Right forelimb (tissue), 1 donor: ENCODE measurements around the gene UBE2D1.
"Not testable (repeated sequence)": the region's sequence is repeated elsewhere in the genome, so short reads cannot be mapped to it uniquely, and the experiment has no call there.

ENCODE experiments used
- DNase-seq: peaks from one replicate; pipeline ENCODE4 v3.0.0-alpha.2; 2018

The UBE2D1 gene

DNA sequence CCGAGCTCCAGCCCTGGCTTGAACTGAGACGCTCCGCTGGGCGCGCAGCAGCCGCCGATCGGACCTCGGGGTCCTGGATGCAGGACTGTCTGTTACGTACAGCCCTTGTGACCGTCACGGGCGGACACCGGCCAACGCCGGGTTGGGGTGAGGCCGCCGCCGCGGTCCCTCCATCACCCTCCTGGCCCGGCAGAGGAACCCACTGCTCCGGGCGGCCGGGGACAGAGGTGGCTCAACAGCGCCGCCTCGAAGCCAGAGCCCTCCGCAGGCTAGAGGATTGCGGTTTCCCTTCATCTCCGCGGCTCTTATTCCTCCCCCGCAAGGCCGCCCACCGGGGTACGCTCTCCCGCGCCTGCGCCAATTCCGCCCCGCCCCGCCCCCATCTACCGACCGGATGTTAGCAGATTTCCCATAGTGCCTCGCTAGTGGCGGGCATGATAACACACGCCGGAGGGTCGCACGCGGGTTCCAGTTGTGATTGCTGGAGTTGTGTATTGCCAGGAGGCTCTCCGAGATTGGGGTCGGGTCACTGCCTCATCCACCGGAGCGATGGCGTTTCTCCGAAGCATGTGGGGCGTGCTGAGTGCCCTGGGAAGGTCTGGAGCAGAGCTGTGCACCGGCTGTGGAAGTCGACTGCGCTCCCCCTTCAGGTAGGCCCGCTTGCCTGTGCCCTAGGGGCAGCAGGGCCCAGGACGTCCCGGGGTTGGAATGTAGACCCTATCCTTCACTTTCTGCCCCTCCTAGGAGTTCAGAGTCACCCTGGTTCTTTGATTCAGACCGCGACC is 50.4 kb downstream of the UBE2D1 start, which contains the start of gene TFAM:
Gene TFAM (plus strand): TSS at position 412 of the 785 bp plus-strand sequence. CDS start 138 bp downstream, at position 550.
- peak; percentile 98 for DNase-seq

DNA sequence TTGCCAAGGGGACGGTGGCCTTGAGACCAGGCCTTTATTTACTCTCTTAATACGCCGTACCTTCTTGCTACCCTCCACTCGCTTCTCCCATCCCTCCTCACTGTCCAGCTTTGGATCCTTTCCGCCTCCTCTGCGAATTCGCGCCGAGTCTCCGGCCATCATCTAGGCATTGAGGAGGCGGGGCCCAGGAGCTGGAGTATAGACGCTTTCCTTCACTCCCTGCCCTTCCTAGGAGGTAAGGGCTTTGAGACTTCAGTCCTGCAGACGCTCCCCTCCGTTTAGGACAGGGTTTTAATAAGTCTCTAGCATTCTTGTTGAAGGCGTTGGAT is 50.9 kb downstream of the UBE2D1 start:
- DNase-seq: no peak

DNA sequence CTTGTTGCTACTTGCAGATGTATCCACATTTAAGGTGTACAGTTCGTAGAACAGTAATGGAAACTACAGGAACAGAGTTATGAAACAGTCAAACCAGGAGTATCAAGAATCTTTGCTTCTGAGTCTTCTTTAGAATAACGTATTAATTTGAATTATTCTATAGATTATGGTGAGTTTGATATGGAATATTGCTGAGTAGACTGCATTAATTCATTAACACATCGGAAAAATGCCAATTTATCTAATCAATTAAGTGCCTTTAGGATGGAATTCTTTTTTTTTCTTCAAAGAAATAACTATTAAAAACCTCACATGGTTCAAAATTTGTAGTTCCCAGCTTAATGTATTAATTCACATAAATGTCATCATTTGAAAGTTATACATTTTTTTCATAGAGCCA is 54.2 kb downstream of the UBE2D1 start:
- DNase-seq: no peak

DNA sequence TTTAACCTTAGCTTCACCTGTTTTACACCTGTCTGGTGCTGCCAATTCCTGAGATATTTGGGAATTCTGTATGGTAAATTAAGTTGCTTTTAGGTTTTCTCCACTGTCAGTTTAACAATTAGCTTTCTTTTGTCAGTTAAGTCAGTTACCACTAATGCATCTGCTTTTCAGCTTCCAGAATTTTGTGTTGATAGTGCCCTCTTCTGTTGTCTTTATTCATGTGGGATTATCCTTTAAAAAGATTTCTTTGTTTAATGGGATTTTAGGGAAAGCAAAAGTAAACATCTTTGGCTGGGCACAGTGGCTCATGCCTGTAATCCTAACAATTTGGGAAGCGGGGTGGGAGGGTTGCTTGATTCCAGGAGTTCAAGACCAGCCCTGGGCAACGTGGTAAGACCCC is 58.5 kb downstream of the UBE2D1 start:
- no peak for DNase-seq

DNA sequence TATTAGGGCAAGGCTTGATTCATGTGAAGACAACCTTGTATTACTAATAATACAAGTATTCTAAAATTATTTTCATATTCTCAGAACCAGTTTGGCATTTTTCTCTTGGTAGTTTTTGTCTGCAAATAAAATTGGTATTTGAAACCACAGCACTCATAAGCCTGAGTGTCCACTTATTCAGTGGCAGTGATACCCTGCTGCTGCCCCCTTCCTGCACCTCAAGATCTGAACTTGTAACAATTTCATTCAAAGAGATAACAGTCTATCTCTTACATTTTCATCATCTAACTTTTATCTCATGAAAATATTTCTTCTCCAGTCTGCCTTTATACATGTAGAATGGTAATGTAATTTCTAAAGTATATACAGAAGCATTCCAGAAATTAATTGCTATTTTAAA is 59.7 kb downstream of the UBE2D1 start:
- DNase-seq: no peak

DNA sequence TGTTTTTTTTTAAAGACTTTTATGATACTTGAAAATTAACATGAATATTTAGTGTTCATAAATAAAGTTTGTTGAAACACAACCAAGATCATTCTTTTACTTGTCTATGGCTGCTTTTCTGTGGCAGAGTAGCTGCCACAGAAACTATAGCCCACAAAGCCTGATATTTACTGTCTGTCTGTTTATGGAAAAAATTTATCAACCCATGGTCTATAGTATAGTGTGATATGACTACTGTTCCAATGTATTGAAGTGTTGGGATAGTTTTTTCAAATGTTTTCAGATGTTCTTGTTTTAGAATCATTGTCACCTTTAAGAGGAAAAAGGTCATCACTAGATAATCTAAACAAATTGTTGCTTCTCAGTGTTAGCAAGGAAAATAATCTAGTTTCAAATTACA is 61.3 kb downstream of the UBE2D1 start:
- no peak for DNase-seq

DNA sequence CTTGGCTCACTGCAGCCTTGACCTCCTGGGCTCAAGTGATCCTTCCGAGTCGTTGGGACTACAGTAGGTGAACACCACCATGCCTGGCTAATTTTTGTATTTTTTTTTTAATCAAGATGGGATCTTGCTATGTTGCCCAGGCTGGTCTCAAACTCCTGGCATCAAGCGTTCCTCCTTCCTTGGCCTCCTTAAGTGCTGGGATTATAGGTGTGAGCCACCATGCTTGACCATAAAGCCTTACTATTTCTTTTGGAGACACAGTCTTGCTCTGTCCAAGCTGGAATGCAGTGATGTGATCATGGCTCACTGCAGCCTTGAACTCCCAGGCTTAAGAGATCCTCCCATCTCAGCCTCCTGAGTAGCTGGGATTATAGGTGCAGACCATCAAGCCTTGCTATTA is 63.0 kb downstream of the UBE2D1 start:
- DNase-seq: no peak

DNA sequence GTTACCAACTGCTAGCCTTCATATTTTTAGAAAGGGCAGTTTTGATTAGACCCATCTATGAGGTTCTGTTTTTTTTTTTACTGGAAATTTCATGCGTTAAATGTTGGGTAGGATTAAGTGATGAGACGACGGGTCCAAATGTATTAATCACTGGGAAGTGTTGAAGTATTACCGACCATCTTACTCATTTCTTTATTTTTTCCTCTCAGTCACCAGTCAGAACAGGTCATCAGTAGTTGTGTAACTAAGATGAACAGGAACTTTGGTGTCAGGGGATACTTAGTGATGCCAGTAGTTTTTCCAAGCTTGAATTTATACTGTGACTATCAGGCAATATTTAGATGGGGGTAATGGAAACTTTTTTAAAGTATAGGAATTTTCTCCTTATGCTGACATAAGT is 64.6 kb downstream of the UBE2D1 start:
- no peak for DNase-seq

DNA sequence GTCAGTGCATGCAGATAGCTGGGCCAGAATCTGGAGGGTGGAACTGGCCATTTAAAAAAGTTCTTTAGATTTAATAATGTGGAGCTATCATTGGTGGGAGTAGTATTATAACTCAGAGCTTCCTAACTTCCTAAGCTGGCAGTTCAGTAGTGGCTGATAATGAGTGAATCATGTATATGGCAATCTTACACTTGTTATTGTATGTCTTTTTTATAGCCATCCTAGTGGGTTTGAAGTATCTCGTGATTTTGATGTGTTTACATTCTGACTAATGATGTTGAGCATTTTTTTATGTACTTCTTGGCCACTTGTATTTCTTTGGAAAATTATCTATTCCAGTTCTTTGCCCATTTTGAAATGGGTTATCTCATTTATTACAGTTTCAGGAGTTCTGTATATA is 65.8 kb downstream of the UBE2D1 start:
- no peak for DNase-seq

DNA sequence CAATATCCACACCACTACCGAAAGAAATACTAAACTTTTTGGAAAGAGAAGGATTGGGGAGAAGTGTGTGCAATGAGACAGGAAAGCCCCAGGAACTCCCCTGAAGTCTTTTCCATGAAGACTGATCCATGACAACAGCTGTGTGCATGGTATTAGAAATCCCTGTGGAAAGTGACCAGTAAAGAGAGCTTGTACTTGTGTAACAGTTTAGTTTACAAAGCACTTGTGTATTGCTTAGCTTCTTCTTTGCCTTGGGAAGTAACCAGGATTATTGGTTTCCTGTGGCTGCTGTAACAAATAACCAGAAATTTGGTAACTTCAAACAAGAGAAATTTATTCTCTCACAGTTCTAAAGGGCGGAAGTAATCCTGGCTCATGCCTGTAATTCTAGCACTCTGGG is 69.2 kb downstream of the UBE2D1 start:
- no peak for DNase-seq

DNA sequence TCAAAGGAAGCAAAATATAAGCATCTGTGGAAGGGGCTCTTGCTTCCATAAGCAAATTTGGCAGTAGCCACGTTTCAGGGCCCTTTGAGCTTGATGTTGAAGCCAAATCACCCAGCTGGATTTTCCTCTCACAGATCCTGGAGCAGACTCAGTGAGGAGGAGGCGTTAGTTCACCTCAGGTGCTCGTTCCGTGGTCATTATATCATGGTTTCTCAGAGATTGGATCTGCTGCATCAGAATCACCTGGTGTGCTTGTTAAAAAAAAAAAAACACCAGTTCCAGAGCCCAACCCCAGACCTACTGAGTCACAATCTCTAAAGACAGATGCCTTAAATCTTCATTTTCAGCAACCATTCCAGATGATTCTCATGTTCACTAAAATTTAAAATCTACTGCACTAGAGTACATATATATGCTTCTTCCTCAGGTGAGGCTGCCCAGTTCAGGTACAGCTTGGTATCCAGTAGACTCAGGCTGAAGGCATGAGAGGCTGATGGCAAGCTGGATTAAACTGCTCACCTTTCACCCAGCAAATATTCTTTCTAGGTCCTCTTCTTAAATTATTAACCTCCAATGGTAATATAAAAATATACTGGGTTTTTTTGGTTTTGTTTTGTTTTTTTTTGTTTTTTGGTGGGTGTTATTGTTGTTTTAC is 75.3 kb downstream of the UBE2D1 start:
- DNase-seq: no peak

DNA sequence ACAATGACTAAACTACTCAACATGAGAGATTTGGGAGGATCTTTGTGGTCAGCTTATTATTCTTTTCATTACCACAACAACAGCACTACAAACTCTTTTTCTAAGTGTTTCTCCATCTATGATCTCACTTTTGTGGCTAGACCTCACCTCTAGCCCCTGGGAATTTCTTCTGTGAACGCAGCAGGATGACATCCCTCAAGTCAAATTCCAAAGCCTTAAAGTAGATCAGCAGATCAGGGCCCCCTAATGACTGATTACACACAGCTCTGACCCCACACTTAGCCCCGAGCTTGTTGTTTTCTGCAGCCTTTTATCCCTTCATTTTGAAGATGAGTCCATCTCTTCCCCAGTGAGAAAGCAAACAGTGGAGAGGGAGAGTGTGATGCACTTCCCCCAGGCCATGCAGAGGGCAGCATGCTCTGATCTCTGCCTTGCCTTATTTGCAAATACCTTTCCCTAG is 77.7 kb downstream of the UBE2D1 start:
- no peak for DNase-seq

DNA sequence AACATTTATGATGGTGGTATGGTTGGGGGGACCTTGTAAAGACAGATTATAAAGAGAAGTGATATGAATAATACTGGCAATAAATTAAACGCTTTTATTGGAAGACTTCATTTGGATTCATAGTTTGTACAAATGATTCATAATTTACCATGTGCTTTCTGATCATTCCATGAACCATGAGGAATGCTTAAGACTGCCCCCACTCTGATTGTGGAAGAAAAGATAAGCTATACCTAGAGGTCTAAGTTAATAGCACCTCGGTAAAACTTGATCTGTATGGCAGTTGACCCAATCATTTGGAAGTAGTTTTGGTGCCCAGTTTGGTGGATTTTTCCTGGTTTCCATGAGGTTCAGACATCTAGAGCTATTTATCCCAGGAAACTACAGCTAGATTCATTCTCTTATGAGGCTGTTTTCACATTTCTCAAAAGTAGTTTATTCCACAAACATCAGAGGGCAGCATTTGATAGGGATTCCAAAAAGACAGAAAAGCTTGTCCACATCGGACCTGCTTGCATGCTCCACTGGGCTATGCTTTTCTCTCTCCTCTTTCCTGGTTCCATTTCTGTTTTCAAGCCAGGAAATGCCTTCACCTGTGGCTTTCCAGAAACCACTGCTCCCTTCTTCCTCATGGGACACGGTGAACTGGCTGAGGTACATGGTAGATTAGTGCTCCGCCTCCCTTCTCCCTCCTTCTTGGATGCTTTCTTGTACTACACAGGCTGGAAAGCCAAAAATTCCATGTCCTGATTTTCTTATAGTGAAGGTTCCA is 79.7 kb downstream of the UBE2D1 start:
- peak; percentile 67 for DNase-seq

DNA sequence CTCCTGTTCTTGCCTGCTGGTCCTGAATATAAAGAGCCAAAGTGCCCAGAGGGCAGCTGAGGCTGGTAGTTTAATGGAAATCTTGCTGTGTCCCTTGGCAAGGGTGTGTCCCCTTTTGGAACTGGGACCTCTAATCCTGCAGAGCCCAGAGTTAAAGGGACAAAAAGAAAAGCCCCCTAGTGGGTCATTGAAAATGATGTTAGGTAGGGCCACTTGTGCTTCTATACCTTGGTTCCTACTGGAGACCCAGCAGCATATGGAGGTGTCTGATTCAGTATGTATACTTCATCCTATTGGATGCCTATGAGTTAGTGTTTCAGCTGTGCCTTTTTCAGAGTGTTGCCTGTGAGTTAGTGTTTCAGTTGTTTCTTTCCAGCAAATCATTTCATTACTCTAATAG is 81.0 kb downstream of the UBE2D1 start:
- DNase-seq: no peak

DNA sequence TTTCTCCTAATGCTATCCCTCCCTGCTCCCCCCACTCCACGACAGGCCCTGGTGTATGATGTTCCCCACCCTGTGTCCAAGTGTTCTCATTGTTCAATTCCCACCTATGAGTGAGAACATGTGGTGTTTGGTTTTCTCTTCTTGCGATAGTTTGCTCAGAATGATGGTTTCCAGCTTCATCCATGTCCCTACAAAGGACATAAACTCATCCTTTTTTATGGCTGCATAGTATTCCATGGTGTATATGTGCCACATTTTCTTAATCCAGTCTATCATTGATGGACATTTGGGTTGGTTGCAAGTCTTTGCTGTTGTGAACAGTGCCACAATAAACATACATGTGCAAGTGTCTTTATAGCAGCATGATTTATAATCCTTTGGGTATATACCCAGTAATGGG is 83.1 kb downstream of the UBE2D1 start:
- DNase-seq: not testable (repeated sequence)
